ENCODE results near the gene SPG7. TPM values are rescaled to one million over a fixed set of nuclear protein-coding genes. Genes with fewer than 3 reads are reported as not detected.

The SPG7 gene
- total and polyA plus RNA-seq, 9 of the 15 experiments (the other 6 are each of a cell fraction or from before 2014, with no cell fraction given), result 5.8 to 89.1 (median 49.4) TPM

GRCh38 chr16:89473791-89474414 lies 34.3 kb upstream of the SPG7 start:
- ATAC-seq (peak; percentile 19), DNase-seq (ENCODE audit: extremely low read depth in 1 of 4, low spot score in 3 of 4) (no peak), FAIRE-seq (peak; percentile 77)
- ChIA-PET CTCF (ENCODE audit: low intra/inter-chr PET ratio) (no interaction called here), POLR2A (interaction anchor here (0.5 to 2.1 kb wide), 10 partner anchors 9 to 180 kb away, joined by 3 to 10 read pairs (median 6); no protein-coding TSS in a partner anchor)
- BruUV-seq (replicated peaks), result no TSS peak
- WGBS (ENCODE audit: insufficient coverage, low coverage, missing lambda C conversion rate), result 47% methylated on average over 8 of the region's 9 CpGs
- in situ Hi-C loops (cut with MboI), result no loop called here
- Histone ChIP-seq H3K9me1 (ENCODE audit: control insufficient read depth, insufficient read depth, low read length) (peaks cover 24% of the 10 kb centered on the region), H2AFZ (ENCODE audit: low read depth, low read length) (no peak overlapping the region), H3K27ac (ENCODE audit: extremely low read depth, low read depth, low read length) (peak overlapping the region; percentile 19; the same call in 1 of the 3 replicates), H4K20me1 (replicated peaks; ENCODE audit: control insufficient read depth, insufficient read depth, low read length) (peaks cover 75% of the 10 kb centered on the region), H3K4me3 (no peak overlapping the region), H3K27me3 (ENCODE audit: control insufficient read depth in 2 of 2, insufficient read depth in 2 of 2, low read length in 2 of 2) (no peaks in the 10 kb centered on the region), H3K36me3 (ENCODE audit: control insufficient read depth, insufficient read depth, low read length) (peaks cover 19% of the 10 kb centered on the region; the same call in 2 of the 3 replicates), H3K9me3 (replicated peaks; ENCODE audit: control insufficient read depth, insufficient read depth, low read depth, low read length) (no peaks in the 10 kb centered on the region), H3K4me1 (replicated peaks in 1 of 2; ENCODE audit: control insufficient read depth in 2 of 2, insufficient read depth in 2 of 2, low read length in 2 of 2) (peaks cover 30 to 49% of the 10 kb centered on the region in 2 experiments), H3K4me2 (ENCODE audit: insufficient read depth, low read length) (peak overlapping the region; percentile 15; the same call in 1 of the 2 replicates), H3K9ac (ENCODE audit: insufficient read depth in 1 of 2, low read depth in 2 of 2, low read length in 2 of 2) (peak overlapping the region in 1 of 2 experiments; percentile 73; a peak in 2 of 4 replicates), H3K79me2 (ENCODE audit: control insufficient read depth, insufficient read depth, low read length) (peaks cover 99% of the 10 kb centered on the region)
- intact Hi-C loops (cut with micrococcal nuclease), result no loop called here
- peak; percentile 74 for TF ChIP-seq JUND (IDR thresholded peaks at IDR 0.05; ENCODE audit: borderline replicate concordance, low read depth, low read length)
- TF ChIP-seq JUND (tag; IDR thresholded peaks at IDR 0.05; ENCODE audit: borderline replicate concordance, low read depth, low read length), result peak; percentile 77; the same call in 1 of the 3 replicates
- no peak for TF ChIP-seq DACH1 (IDR thresholded peaks at IDR 0.05; ENCODE audit: partially characterized antibody)
- TF ChIP-seq HMG20B (CRISPR knock-in tag; IDR thresholded peaks at IDR 0.05), result no peak
- TF ChIP-seq, protein P1, sequence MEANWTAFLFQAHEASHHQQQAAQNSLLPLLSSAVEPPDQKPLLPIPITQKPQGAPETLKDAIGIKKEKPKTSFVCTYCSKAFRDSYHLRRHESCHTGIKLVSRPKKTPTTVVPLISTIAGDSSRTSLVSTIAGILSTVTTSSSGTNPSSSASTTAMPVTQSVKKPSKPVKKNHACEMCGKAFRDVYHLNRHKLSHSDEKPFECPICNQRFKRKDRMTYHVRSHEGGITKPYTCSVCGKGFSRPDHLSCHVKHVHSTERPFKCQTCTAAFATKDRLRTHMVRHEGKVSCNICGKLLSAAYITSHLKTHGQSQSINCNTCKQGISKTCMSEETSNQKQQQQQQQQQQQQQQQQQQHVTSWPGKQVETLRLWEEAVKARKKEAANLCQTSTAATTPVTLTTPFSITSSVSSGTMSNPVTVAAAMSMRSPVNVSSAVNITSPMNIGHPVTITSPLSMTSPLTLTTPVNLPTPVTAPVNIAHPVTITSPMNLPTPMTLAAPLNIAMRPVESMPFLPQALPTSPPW (CRISPR knock-in tag; IDR thresholded peaks at IDR 0.05), result peak; percentile 27; the same call in 1 of the 2 replicates
- TF ChIP-seq CXXC5 (CRISPR knock-in tag; IDR thresholded peaks at IDR 0.05), result peak; percentile 50
- TF ChIP-seq ZEB2 (IDR thresholded peaks at IDR 0.05), result peak; percentile 16; the same call in 1 of the 2 replicates
- TF ChIP-seq KDM2B (CRISPR knock-in tag; IDR thresholded peaks at IDR 0.05), result no peak
- TF ChIP-seq MTA3 (IDR thresholded peaks at IDR 0.05; ENCODE audit: borderline replicate concordance), result peak; percentile 43; the same call in 1 of the 2 replicates
- peak; percentile 60 for TF ChIP-seq DPF2 (IDR thresholded peaks at IDR 0.05)
- 0 out of 2 replicates have a peak, but pooled peaks have one; percentile 38 for TF ChIP-seq JUNB (CRISPR knock-in tag; conservative IDR thresholded peaks at IDR 0.05)
- peak; percentile 73 for TF ChIP-seq FOSL1 (tag; conservative IDR thresholded peaks at IDR 0.05)
- no peak for TF ChIP-seq POLR2AphosphoS5 (IDR thresholded peaks at IDR 0.05; ENCODE audit: control insufficient read depth, insufficient read depth, low read depth, low read length)
- 0 out of 2 replicates have a peak, but pooled peaks have one; percentile 29 for TF ChIP-seq ARID1B (IDR thresholded peaks at IDR 0.05)
- TF ChIP-seq SMARCA4 (IDR thresholded peaks at IDR 0.05), result peak; percentile 57; the same call in 1 of the 2 replicates
- 0 out of 2 replicates have a peak, but pooled peaks have one; percentile 1 for TF ChIP-seq ZFX (CRISPR knock-in tag; IDR thresholded peaks at IDR 0.05)
- TF ChIP-seq ZZZ3 (IDR thresholded peaks at IDR 0.05), result no peak
- 0 out of 2 replicates have a peak, but pooled peaks have one; percentile 52 for TF ChIP-seq SMARCE1 (IDR thresholded peaks at IDR 0.05)
- no peak for TF ChIP-seq POU5F1 (IDR thresholded peaks at IDR 0.05; ENCODE audit: borderline replicate concordance, low read depth, low read length, partially characterized antibody)
- TF ChIP-seq CSDE1 (IDR thresholded peaks at IDR 0.05), result no peak
- TF ChIP-seq GTF2E2 (tag; IDR thresholded peaks at IDR 0.05), result no peak
- TF ChIP-seq SOX6 (IDR thresholded peaks at IDR 0.05), result peak; percentile 80; the same call in 1 of the 2 replicates
- TF ChIP-seq ATF7 (IDR thresholded peaks at IDR 0.05), result 0 out of 2 replicates have a peak, but pooled peaks have one; percentile 13
- TF ChIP-seq ETV1 (tag; conservative IDR thresholded peaks at IDR 0.05; ENCODE audit: low read depth), result peak; percentile 41; the same call in 1 of the 2 replicates
- TF ChIP-seq SMAD4 (CRISPR knock-in tag; conservative IDR thresholded peaks at IDR 0.05), result 0 out of 2 replicates have a peak, but pooled peaks have one; percentile 35
